Sigmoid colon (tissue), 7 donors: ENCODE measurements around the gene CEP95. TPM values are rescaled to one million over a fixed set of nuclear protein-coding genes. Genes with fewer than 3 reads are reported as not detected.

Experiments used
- DNase-seq: peaks from one replicate; pipeline ENCODE4 v3.0.0-alpha.2; 2019
- H3K27ac ChIP-seq, 4 donors: fragments of 200-600 bp; sonication (generic); one replicate each; pipeline ENCODE4 v1.5.1; 2016 to 2019; ENCODE audit warnings: mild to moderate bottlenecking in 1 of 4
- H3K27me3 ChIP-seq, 3 donors: fragments of 200-600 bp; sonication (generic); one replicate each; pipeline ENCODE4 v1.5.1; 2019; ENCODE audit warnings: mild to moderate bottlenecking in 1 of 3
- H3K36me3 ChIP-seq, 4 donors: fragments of 200-600 bp; sonication (generic); one replicate each; pipeline ENCODE4 v1.5.1; 2016 to 2019
- H3K4me1 ChIP-seq, 4 donors: fragments of 200-600 bp; sonication (generic); one replicate each; pipeline ENCODE4 v1.5.1; 2017 to 2019
- H3K4me3 ChIP-seq, 4 donors: fragments of 200-600 bp; sonication (generic); one replicate each; pipeline ENCODE4 v1.5.1; 2017 to 2019; ENCODE audit warnings: mild to moderate bottlenecking in 2 of 4, moderate library complexity in 1 of 4
- H3K9me3 ChIP-seq, 4 donors: fragments of 200-600 bp in 3 of 4; sonication (generic) in 3 of 4; one replicate each; pipeline versions ENCODE4 v1.5.1 to v1.6.1; 2013 to 2019
- CTCF ChIP-seq, 4 experiments: fragments of 450-650 bp in 3 of 4; fragments of 200-600 bp in 1 of 4; IDR thresholded peaks; one replicate each; pipeline ENCODE4 v1.5.1; 2016 to 2019; ENCODE audit warnings: antibody characterized with exemption in 4 of 4, mild to moderate bottlenecking in 3 of 4, moderate library complexity in 2 of 4
- EP300 ChIP-seq, 4 donors: sonication (generic); formaldehyde crosslinking; IDR thresholded peaks; one replicate each; pipeline ENCODE4 v1.6.1; 2017; ENCODE audit warnings: antibody characterized with exemption in 4 of 4
- POLR2A ChIP-seq, 2 donors: fragments of 450-650 bp; IDR thresholded peaks; one replicate each; pipeline ENCODE4 v1.6.1; 2016; ENCODE audit warnings: antibody characterized with exemption in 2 of 2, mild to moderate bottlenecking in 2 of 2, moderate library complexity in 2 of 2
- POLR2AphosphoS5 ChIP-seq, 4 donors: sonication (generic); formaldehyde crosslinking; IDR thresholded peaks; one replicate each; pipeline ENCODE4 v1.6.1; 2017; ENCODE audit warnings: antibody characterized with exemption in 4 of 4
- WGBS, 2 donors: extraction: QIAGEN DNeasy Blood & Tissue Kit; methylation state at CpG; one replicate each; pipeline ENCODE4 v1.1.7; 2013; 5-methylcytosine and 5-hydroxymethylcytosine counted together
- intact Hi-C: fragments of 100-400 bp; cut with DNase I; formaldehyde crosslinking; loops from one replicate; pipeline ENCODE4 v1.15.1; 2023
- polyA plus RNA-seq, 3 donors: library from polyadenylated mRNA; stranded (reverse); fragments of 200-250 nt; gene quantifications; one replicate each; pipeline ENCODE4 v1.2.3, GENCODE V29; 2013
- total RNA-seq, 4 donors: library from RNA; depleted of rRNA; stranded (reverse); fragments of >200 nt; gene quantifications; one replicate each; pipeline ENCODE4 v1.1.0, GENCODE V29; 2016
- donor health status: healthy with polysubstance abuse.
- donor health status: Bipolar disorder and iron deficiency.
- donor health status: healthy.

Gene CEP95
- total and polyA plus RNA-seq, 7 donors: 13.2 to 74.5 (median 34.9) TPM

GRCh38 chr17:64506201-64506575 is 589 bp upstream of the CEP95 start, which contains the start of gene DDX5:
DDX5 (minus strand) TSS chr17:64506289; CDS start chr17:64506119, 170 bp downstream.
- peak; percentile 99 for DNase-seq
- Histone ChIP-seq H3K4me3 (peak within 1 kb of the TSS; percentile 78 to 90 (median 80)), H3K4me1 (peaks cover 0 to 59% (median 51%) of the 10 kb centered on the region in 4 donors), H3K9me3 (no peaks in the 10 kb centered on the region), H3K27ac (peak within 1 kb of the TSS; percentile 95 to 100 (median 98)), H3K27me3 (no peaks in the 10 kb centered on the region), H3K36me3 (peaks cover 34 to 65% (median 41%) of the 10 kb centered on the region in 4 donors)
- intact Hi-C loops: loop anchor here (5.0 to 10.0 kb wide), 3 partner anchors 156 to 679 kb away; partner anchors contain the start of genes FTSJ3, PSMC5 and SMURF2
- 0% methylated on average over 31 of the region's 31 CpGs for WGBS, 2 donors
- TF ChIP-seq POLR2AphosphoS5 (IDR thresholded peaks at IDR 0.05) (peak; percentile 98 to 100 (median 100)), EP300 (IDR thresholded peaks at IDR 0.05) (no peak), POLR2A (IDR thresholded peaks at IDR 0.05) (peak; percentile 97), CTCF (IDR thresholded peaks at IDR 0.05) (no peak)

- intact Hi-C loops: loop anchor here (5.0 to 10.0 kb wide), 3 partner anchors 155 to 680 kb away; partner anchors contain the start of genes FTSJ3, PSMC5 and SMURF2
- H3K4me1 ChIP-seq: peaks cover 0 to 47% (median 43%) of the 10 kb centered on the region in 4 donors
- no peaks in the 10 kb centered on the region for H3K27me3 ChIP-seq
- DNase-seq: no peak
- TF ChIP-seq POLR2A (IDR thresholded peaks at IDR 0.05) (no peak), CTCF (IDR thresholded peaks at IDR 0.05) (peak in 3 of 4 experiments; percentile 23 to 29 (median 24))
- H3K36me3 ChIP-seq: peaks cover 22 to 65% (median 36%) of the 10 kb centered on the region in 4 donors
- 0% methylated on average over 13 of the region's 13 CpGs for WGBS, 2 donors
- H3K9me3 ChIP-seq: no peaks in the 10 kb centered on the region
- peak overlapping the region; percentile 78 to 90 (median 80) for H3K4me3 ChIP-seq
- peak overlapping the region; percentile 95 to 100 (median 98) for H3K27ac ChIP-seq
These were observed 621 bp downstream of the CEP95 start for GRCh38 chr17:64507413-64507782.

- H3K36me3 ChIP-seq: peaks cover 9 to 65% (median 27%) of the 10 kb centered on the region in 4 donors
- H3K9me3 ChIP-seq: no peaks in the 10 kb centered on the region
- H3K27ac ChIP-seq: peak overlapping the region in 1 of 4 donors; percentile 100
- no peak for TF ChIP-seq POLR2AphosphoS5 (IDR thresholded peaks at IDR 0.05)
- TF ChIP-seq POLR2A (IDR thresholded peaks at IDR 0.05): no peak
- no peak for TF ChIP-seq CTCF (IDR thresholded peaks at IDR 0.05)
- TF ChIP-seq EP300 (IDR thresholded peaks at IDR 0.05): no peak
- H3K27me3 ChIP-seq: no peaks in the 10 kb centered on the region
- intact Hi-C loops: loop anchor here (5.0 to 10.0 kb wide), 3 partner anchors 154 to 681 kb away; partner anchors contain the start of genes FTSJ3, PSMC5 and SMURF2
- WGBS, 2 donors: 93 to 96% methylated on average over 2 of the region's 2 CpGs
- H3K4me1 ChIP-seq: peaks cover 0 to 34% (median 31%) of the 10 kb centered on the region in 4 donors
- no peak overlapping the region for H3K4me3 ChIP-seq
- no peak for DNase-seq
These were observed 1.9 kb downstream of the CEP95 start for GRCh38 chr17:64508683-64509082.

- H3K9me3 ChIP-seq: no peaks in the 10 kb centered on the region
- no peak for DNase-seq
- intact Hi-C loops: loop anchor here (5.0 to 10.0 kb wide), 3 partner anchors 153 to 682 kb away; partner anchors contain the start of genes FTSJ3, PSMC5 and SMURF2
- no peak overlapping the region for H3K4me3 ChIP-seq
- 91 to 92% methylated on average over 6 of the region's 6 CpGs for WGBS, 2 donors
- H3K27me3 ChIP-seq: no peaks in the 10 kb centered on the region
- H3K36me3 ChIP-seq: peaks cover 4 to 65% (median 24%) of the 10 kb centered on the region in 4 donors
- TF ChIP-seq CTCF (IDR thresholded peaks at IDR 0.05): no peak
- no peak for TF ChIP-seq POLR2A (IDR thresholded peaks at IDR 0.05)
- TF ChIP-seq EP300 (IDR thresholded peaks at IDR 0.05): no peak
- TF ChIP-seq POLR2AphosphoS5 (IDR thresholded peaks at IDR 0.05): no peak
- no peak overlapping the region for H3K27ac ChIP-seq
- peaks cover 0 to 29% (median 26%) of the 10 kb centered on the region in 4 donors for H3K4me1 ChIP-seq
These were observed 2.4 kb downstream of the CEP95 start for GRCh38 chr17:64509179-64509578.
